ENCODE measurements around the gene MAP2K5.

The MAP2K5 gene

DNA sequence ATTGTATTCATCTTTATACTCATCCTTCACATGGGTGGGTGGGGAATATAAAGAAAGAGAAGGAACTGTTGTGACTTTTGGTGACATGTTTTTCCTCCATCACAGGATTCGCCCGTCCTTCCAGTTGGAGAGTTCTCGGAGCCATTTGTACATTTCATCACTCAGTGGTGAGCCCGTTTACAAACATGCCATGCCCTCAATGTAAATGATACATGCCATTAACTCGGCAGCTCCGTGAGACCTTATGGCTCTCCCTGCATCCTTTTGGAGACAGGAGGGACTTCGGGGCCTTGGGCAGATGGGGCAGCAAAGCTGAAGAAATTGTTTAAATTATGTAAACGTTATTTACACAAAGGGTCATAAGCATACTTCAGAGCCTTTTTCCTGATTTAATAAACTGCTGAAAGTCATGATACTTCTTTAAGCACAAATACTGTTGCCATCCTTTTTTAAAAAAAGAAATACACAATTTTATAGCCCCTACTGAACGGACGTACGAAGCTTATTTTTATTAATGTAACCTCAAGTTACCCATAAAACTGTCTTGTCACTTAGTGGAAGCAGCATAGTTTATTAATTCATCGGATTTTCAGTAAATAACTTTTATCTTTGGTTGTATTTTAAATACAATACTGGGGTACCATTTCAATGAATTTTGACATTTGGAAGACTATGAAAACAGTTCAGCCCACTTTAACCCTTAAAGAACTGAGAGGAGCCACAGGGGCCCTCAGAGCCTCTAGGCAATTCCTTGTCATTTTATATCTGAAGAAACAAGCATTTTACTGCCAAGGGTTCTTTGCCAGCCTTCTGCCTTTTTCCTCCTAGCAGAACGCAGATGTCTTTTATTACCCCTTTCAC, 227.2 kb downstream of the MAP2K5 start:
- Mint-ChIP-seq H3K36me3 (ENCODE audit: low read depth) (no peaks in the 10 kb centered on the region), H3K9me3 (no peaks in the 10 kb centered on the region), H3K27me3 (no peaks in the 10 kb centered on the region), H3K4me3 (no peak overlapping the region), H3K27ac (no peak overlapping the region), H3K4me1 (ENCODE audit: low read depth) (peaks cover 30% of the 10 kb centered on the region)
- intact Hi-C loops (cut with micrococcal nuclease) = no loop called here

DNA sequence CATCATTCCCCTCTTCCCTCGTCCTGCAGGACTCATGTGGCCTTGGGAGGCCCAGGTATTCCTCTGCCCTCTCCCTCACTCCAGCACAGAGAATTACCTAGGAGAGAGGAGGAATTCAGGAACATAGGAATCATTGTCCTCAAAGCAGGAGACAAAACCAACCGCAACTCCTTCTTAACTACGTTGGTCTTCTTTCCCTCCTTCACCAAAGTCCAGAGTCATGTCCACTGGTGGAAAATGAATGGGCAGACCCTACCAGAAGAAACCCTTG, 227.8 kb downstream of the MAP2K5 start:
- Mint-ChIP-seq H3K4me3 (no peak overlapping the region), H3K27ac (no peak overlapping the region), H3K27me3 (no peaks in the 10 kb centered on the region), H3K36me3 (ENCODE audit: low read depth) (no peaks in the 10 kb centered on the region), H3K9me3 (no peaks in the 10 kb centered on the region), H3K4me1 (ENCODE audit: low read depth) (peaks cover 30% of the 10 kb centered on the region)
- intact Hi-C loops (cut with micrococcal nuclease) = no loop called here

DNA sequence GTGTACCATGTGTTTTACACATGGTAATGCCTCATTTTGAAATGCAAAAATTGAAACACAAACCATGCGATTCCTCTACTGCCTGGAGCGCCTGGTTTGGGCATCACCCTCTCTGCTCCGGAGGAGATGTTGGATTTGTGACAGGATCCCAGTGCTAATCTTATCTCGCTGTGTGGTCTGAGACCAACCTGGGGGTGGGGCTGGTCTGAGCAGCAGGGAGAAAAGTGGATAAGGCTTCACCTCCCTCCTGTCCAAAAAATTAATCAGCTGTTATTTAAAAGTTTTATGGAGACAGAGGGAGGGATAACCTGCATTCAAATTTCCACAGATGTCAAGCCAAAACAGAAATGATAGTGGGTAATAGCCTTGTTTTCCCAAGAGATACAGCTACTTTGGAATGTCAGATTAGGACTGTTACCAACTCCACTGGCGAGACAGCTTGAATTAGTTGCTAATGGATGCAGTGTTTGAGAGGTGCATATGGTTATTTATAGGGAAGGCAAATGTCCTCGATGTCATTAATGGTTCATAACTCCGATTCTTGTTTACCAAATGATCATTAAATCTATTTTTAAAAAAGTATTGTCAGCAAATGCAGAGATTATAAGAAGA, 228.8 kb downstream of the MAP2K5 start:
- H3K4me3 Mint-ChIP-seq = no peak overlapping the region
- no peak overlapping the region for H3K27ac Mint-ChIP-seq
- H3K4me1 Mint-ChIP-seq (ENCODE audit: low read depth) = peaks cover 20% of the 10 kb centered on the region
- intact Hi-C loops (cut with micrococcal nuclease) = no loop called here
- no peaks in the 10 kb centered on the region for H3K9me3 Mint-ChIP-seq
- H3K36me3 Mint-ChIP-seq (ENCODE audit: low read depth) = peaks cover 3% of the 10 kb centered on the region
- no peaks in the 10 kb centered on the region for H3K27me3 Mint-ChIP-seq

DNA sequence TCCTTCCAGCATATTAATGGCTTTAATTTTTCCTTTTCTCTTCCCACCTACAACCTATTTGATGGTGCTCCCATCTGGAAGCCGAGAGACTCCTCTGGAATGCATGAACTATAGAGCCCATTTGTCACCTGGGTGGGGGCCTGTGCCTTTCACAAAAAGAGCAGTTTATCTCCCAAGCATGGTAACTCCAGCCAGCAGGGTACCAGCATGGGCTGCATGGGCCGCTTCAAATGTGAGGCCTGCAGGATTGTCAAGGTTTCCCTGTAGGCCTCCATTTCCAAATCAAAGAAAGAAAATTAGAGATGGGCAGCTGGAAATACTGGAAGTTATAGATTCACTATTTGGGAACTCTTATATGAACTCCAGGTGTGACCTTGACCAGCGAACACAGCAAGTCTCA, 232.1 kb downstream of the MAP2K5 start:
- H3K4me1 Mint-ChIP-seq (ENCODE audit: low read depth) = peaks cover 18% of the 10 kb centered on the region
- H3K9me3 Mint-ChIP-seq = no peaks in the 10 kb centered on the region
- no peak overlapping the region for H3K27ac Mint-ChIP-seq
- no peak overlapping the region for H3K4me3 Mint-ChIP-seq
- H3K27me3 Mint-ChIP-seq = no peaks in the 10 kb centered on the region
- intact Hi-C loops (cut with micrococcal nuclease) = no loop called here
- peaks cover 5% of the 10 kb centered on the region for H3K36me3 Mint-ChIP-seq (ENCODE audit: low read depth)

DNA sequence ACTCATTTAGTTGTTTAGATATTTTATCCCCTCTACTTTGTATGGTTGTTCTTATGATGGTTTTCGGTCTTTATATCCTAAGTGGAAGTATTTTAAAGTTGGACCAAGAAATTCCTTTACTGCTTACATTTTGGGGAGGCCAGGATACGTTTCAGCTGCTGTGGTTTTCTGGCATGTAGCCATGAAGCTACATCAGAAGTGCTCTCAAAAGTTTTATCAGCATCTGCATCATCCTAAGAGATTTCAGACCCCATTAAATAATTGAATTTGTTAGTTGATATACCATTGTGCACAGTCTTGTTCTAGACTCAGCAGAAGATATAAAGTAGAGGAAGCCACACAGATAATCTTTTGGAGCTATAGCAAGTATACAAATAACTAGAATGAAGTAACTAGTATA, 232.7 kb downstream of the MAP2K5 start:
- H3K4me1 Mint-ChIP-seq (ENCODE audit: low read depth) = peaks cover 24% of the 10 kb centered on the region
- no peaks in the 10 kb centered on the region for H3K9me3 Mint-ChIP-seq
- peaks cover 5% of the 10 kb centered on the region for H3K36me3 Mint-ChIP-seq (ENCODE audit: low read depth)
- intact Hi-C loops (cut with micrococcal nuclease) = no loop called here
- H3K27ac Mint-ChIP-seq = no peak overlapping the region
- no peak overlapping the region for H3K4me3 Mint-ChIP-seq
- no peaks in the 10 kb centered on the region for H3K27me3 Mint-ChIP-seq

DNA sequence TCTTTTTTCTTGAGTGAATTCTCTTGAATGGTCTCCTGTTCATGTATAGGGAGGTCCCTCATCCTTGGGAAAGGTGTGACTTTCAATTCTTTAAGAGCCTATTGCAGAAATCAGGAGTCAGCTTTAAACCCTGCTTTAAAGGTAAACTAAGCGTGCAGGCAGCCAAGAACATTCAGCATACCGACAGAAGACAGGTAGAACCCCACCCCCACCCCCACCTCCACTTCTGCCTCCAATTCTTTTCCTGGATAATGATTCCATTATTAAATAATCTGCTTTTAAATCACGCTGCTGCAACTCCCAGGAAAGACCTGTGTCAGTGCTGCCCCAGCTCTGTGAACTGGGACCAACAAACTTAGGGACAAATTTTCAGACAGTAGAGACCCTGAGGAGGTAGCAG, 233.5 kb downstream of the MAP2K5 start:
- H3K27me3 Mint-ChIP-seq = no peaks in the 10 kb centered on the region
- H3K9me3 Mint-ChIP-seq = no peaks in the 10 kb centered on the region
- H3K4me3 Mint-ChIP-seq = no peak overlapping the region
- intact Hi-C loops (cut with micrococcal nuclease) = no loop called here
- H3K36me3 Mint-ChIP-seq (ENCODE audit: low read depth) = peaks cover 5% of the 10 kb centered on the region
- H3K27ac Mint-ChIP-seq = no peak overlapping the region
- H3K4me1 Mint-ChIP-seq (ENCODE audit: low read depth) = peaks cover 31% of the 10 kb centered on the region

DNA sequence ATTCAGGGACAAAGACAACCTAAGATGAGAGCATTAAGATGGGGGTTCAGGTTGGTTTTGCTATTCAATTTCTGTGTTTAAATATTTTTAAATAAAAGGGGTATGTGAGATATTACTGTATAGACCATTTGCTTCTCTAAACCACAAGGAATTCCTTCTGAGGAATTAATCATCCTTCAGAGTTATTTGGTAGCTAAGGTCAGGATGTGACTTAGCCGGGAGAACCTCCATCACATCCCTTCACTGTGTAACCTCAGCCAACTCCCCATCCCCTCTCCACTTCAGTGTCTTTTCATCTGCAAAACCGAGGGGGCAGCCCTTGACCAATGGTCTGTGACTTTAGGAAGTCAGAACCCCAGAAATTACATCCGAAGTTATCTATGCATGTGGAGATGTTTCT, 234.1 kb downstream of the MAP2K5 start:
- intact Hi-C loops (cut with micrococcal nuclease) = no loop called here
- Mint-ChIP-seq H3K4me1 (ENCODE audit: low read depth) (peaks cover 31% of the 10 kb centered on the region), H3K9me3 (no peaks in the 10 kb centered on the region), H3K27me3 (no peaks in the 10 kb centered on the region), H3K4me3 (no peak overlapping the region), H3K27ac (no peak overlapping the region), H3K36me3 (ENCODE audit: low read depth) (peaks cover 5% of the 10 kb centered on the region)

DNA sequence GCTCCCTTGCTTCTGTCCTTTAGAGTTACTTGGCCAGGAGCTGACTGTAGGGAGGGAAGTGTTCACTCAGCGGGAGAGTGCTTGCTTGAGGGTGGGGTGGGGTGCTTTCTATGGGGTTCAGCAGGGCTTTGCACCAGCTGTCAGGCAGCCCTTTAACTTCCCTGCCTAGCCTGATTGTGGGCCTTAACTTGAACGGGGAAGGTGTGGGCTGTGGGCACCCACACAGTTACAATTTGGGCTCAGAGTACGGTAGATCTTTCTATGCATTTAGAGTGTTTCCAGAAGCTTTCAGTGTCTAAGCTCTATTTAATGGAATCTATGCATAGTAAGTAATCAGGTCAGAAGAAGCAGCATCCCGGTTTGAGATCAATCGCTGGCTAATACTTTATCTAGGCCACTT, 234.6 kb downstream of the MAP2K5 start:
- Mint-ChIP-seq H3K4me1 (ENCODE audit: low read depth) (peaks cover 31% of the 10 kb centered on the region), H3K36me3 (ENCODE audit: low read depth) (peaks cover 5% of the 10 kb centered on the region), H3K4me3 (no peak overlapping the region), H3K27me3 (no peaks in the 10 kb centered on the region), H3K9me3 (no peaks in the 10 kb centered on the region), H3K27ac (no peak overlapping the region)
- intact Hi-C loops (cut with micrococcal nuclease) = no loop called here

DNA sequence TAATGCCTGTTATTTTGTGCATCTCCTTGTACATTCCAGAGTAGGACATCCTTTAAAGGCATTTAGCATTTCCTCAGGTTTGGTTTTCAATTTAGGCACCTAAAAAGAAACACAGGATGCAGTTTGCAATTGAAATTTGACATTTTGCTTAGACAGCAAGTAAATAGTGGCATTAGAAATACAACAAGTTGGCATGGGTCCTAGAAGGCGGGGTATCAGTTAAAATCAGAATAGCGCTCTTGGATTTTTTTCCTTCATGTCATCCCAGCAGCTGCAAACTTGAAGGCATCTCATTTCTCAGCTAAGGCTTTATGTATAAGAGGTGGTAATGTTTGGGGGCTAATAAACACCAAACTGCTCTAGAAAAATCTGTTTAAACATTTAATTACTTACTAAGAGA, 235.3 kb downstream of the MAP2K5 start:
- no peak overlapping the region for H3K27ac Mint-ChIP-seq
- no peak overlapping the region for H3K4me3 Mint-ChIP-seq
- H3K4me1 Mint-ChIP-seq (ENCODE audit: low read depth) = peaks cover 31% of the 10 kb centered on the region
- no peaks in the 10 kb centered on the region for H3K27me3 Mint-ChIP-seq
- peaks cover 7% of the 10 kb centered on the region for H3K36me3 Mint-ChIP-seq (ENCODE audit: low read depth)
- no peaks in the 10 kb centered on the region for H3K9me3 Mint-ChIP-seq
- intact Hi-C loops (cut with micrococcal nuclease) = no loop called here

DNA sequence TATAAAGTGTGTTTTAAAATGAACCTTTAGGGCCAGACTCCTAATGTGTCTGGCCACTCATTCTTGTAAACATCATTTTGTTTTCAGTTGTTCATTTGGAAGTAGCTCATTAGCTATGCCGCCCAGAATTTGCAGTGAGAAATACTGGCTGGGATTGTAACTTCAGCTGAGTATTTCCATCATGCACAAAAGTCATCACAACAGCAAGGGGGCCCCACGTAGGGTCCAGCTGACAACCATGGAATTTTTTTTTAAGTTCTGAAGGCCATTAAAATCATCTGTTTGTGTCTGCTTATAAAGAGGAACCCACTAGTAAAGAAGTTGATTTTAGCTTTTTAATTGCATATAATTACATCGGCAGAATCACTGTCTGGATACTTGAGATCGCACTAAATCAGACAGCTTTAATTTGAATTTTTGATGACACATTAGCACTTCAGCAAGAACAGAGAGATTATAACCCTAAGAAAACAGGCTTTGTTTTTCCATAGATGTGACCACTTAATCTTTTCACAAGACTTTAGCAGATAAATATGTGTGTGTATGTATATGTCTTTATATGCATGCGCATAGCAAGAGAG, 236.6 kb downstream of the MAP2K5 start:
- no peaks in the 10 kb centered on the region for H3K9me3 Mint-ChIP-seq
- no peaks in the 10 kb centered on the region for H3K27me3 Mint-ChIP-seq
- H3K27ac Mint-ChIP-seq = peak overlapping the region; percentile 56
- H3K4me1 Mint-ChIP-seq (ENCODE audit: low read depth) = peaks cover 39% of the 10 kb centered on the region
- intact Hi-C loops (cut with micrococcal nuclease) = no loop called here
- peaks cover 16% of the 10 kb centered on the region for H3K36me3 Mint-ChIP-seq (ENCODE audit: low read depth)
- no peak overlapping the region for H3K4me3 Mint-ChIP-seq

DNA sequence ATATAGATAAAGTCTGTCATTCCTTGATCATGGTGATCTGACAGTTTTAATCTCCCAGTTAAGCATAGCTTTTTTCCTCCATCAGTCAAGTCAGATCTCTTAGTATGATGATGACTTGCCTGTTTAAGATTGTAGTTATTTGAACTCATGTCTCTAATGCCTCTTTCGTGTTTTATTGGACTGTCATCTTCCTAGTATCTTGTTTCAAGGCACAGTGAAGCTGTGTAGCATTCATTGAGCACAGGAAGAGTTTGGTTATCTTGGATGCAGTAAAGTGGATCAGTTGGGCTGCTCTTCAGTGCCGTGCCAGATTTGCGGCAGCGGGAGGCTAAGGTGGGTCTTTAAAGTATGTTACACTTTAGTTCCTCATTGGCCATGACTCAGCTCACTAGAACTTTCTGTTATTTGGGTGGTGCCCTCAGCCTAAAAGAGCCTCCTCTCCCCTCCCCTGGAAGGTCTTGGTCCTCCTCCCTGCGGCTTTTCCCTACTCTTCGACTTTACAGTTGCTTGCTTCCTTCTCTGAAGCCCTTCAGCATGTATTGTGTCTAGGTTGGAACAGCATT, 237.1 kb downstream of the MAP2K5 start:
- H3K27me3 Mint-ChIP-seq = no peaks in the 10 kb centered on the region
- H3K4me1 Mint-ChIP-seq (ENCODE audit: low read depth) = peaks cover 39% of the 10 kb centered on the region
- intact Hi-C loops (cut with micrococcal nuclease) = no loop called here
- H3K36me3 Mint-ChIP-seq (ENCODE audit: low read depth) = peaks cover 17% of the 10 kb centered on the region
- no peaks in the 10 kb centered on the region for H3K9me3 Mint-ChIP-seq
- H3K27ac Mint-ChIP-seq = peak overlapping the region; percentile 56
- H3K4me3 Mint-ChIP-seq = no peak overlapping the region

DNA sequence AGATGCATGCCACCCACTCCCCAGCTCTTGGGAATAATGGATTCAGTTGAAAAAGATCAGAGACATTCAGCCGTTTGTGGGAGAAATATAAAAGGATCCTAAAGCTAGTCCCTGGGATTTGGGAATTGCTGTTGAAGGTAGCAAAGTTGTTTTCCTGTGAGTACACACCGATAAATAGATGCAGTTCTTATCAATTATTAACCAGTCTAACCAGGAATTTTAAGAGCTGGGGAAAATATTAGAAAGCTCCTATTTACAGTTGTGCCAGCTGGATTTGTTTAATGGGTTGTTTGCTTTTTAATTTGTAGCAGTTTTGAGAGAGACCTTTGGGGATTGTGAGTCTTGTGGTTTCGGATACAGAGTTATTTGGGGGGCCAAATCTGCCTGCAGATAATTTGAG, 238.6 kb downstream of the MAP2K5 start:
- H3K4me1 Mint-ChIP-seq (ENCODE audit: low read depth) = peaks cover 39% of the 10 kb centered on the region
- no peaks in the 10 kb centered on the region for H3K9me3 Mint-ChIP-seq
- no peak overlapping the region for H3K27ac Mint-ChIP-seq
- H3K27me3 Mint-ChIP-seq = no peaks in the 10 kb centered on the region
- intact Hi-C loops (cut with micrococcal nuclease) = no loop called here
- peaks cover 24% of the 10 kb centered on the region for H3K36me3 Mint-ChIP-seq (ENCODE audit: low read depth)
- no peak overlapping the region for H3K4me3 Mint-ChIP-seq

DNA sequence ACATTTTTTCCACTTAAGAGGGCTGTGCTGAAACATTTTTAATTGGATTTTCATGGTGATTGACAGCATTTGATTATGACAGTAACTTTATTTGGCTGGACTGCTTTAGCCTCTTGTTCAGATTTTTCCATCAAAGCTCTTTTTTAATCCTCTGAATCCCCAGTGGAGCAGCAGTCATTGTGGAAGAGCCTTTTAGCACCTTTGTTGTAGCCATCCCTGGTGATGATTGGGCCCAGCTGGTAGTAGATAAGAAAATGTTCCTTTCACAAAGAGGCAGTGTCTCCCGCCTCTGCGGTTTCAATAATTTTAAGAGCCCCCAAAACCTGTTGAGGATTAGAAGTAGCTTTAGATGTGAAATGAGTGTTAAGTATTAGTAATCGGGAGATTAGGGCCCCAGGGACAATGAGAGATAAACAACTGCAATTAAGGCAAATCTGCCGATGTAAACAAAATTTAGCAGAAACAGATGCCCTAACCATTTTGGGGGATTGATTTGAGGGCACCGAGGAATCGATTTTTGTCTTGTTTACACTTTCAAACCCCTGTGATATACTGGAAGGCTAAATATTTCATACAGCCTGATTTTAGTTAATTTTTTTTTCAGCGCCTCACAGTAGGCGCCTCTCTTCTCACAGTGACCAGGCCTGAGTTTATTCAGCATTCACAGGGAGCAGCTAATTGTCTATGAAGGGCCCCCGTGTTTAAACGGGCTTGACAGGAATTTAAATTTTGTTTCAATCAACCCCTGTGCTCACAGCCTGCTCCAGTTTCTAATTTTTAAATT, 239.6 kb downstream of the MAP2K5 start:
- Mint-ChIP-seq H3K27me3 (no peaks in the 10 kb centered on the region), H3K36me3 (ENCODE audit: low read depth) (peaks cover 21% of the 10 kb centered on the region), H3K9me3 (no peaks in the 10 kb centered on the region), H3K27ac (no peak overlapping the region), H3K4me3 (no peak overlapping the region), H3K4me1 (ENCODE audit: low read depth) (peaks cover 38% of the 10 kb centered on the region)
- intact Hi-C loops (cut with micrococcal nuclease) = no loop called here

DNA sequence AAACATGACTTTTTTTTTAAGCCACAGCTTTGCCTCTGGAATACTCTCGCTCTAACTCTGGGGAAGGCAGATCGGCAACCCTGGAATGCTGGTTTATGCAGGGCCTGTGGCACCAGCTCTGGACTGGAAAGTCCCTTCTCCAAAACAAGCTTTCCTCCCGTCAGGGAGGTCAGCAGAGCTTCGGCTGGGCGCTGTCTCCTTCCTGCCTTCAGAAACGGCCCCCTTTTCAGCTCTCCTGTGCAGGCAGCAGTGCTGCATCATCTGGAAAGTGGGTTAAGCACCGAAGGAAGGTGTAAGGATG, 240.1 kb downstream of the MAP2K5 start:
- Mint-ChIP-seq H3K4me3 (no peak overlapping the region), H3K27ac (no peak overlapping the region), H3K4me1 (ENCODE audit: low read depth) (peaks cover 36% of the 10 kb centered on the region), H3K9me3 (no peaks in the 10 kb centered on the region), H3K27me3 (no peaks in the 10 kb centered on the region), H3K36me3 (ENCODE audit: low read depth) (peaks cover 21% of the 10 kb centered on the region)
- intact Hi-C loops (cut with micrococcal nuclease) = no loop called here

Measured in dendritic cell treated with granulocyte-macrophage colony-stimulating factor and Interleukin-4, amounts not matched to agents 40 ng/mL and 50 ng/mL, for 4 days (primary cell).